ENCODE data around the gene EMILIN1. TPM values are rescaled to one million over a fixed set of nuclear protein-coding genes. Genes with fewer than 3 reads are reported as not detected.
A peak's percentile ranks its signal among the peaks of the same experiment; 100 is the strongest.

Gene EMILIN1
- total RNA-seq, 1 donor from 2014 or later = 1.6 TPM

DNA sequence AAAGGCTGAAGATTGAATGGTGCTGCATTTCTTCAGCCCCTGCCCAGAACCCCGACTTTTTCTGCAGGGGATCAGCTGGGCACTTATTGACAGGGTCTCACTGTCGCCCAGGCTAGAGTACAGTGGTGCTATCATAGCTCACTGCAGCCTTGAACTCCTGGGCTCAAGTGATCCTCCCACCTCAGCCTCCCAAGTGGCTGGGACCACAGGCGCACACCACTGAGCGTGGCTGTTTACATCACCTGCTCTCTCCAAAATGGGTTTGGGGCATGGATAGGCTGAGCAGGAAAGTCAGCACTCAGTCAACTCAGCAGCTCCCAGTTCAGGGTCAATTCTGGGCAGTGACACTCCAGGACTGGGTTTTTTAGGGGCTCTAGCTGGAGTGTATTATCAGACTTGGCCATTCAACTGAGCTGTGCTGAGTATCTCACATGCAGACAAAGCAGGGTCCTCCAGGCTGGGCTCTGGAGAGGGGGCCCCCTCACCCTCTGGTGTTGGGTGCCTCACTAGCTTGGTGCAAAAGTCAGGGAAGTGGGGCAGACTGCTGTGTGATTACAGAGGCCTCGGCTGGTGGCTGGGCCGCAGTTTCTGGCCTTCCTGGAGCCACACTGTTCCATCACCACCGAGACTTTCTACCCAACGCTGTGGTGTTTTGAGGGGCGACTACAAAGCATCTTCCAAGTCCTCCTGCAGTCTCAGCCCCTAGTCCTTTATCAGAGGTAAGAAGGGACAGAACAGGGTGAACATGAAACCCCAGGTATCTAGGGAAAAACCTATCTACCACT lies 49.7 kb downstream of the EMILIN1 start:
- H3K27me3 ChIP-seq (ENCODE audit: control insufficient read depth, insufficient read depth, low read length) = peaks cover 2% of the 10 kb centered on the region
- H3K36me3 ChIP-seq (ENCODE audit: control insufficient read depth, insufficient read depth, low read length) = peaks cover 14% of the 10 kb centered on the region
- TF ChIP-seq, protein P1, sequence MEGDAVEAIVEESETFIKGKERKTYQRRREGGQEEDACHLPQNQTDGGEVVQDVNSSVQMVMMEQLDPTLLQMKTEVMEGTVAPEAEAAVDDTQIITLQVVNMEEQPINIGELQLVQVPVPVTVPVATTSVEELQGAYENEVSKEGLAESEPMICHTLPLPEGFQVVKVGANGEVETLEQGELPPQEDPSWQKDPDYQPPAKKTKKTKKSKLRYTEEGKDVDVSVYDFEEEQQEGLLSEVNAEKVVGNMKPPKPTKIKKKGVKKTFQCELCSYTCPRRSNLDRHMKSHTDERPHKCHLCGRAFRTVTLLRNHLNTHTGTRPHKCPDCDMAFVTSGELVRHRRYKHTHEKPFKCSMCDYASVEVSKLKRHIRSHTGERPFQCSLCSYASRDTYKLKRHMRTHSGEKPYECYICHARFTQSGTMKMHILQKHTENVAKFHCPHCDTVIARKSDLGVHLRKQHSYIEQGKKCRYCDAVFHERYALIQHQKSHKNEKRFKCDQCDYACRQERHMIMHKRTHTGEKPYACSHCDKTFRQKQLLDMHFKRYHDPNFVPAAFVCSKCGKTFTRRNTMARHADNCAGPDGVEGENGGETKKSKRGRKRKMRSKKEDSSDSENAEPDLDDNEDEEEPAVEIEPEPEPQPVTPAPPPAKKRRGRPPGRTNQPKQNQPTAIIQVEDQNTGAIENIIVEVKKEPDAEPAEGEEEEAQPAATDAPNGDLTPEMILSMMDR (IDR thresholded peaks at IDR 0.05; ENCODE audit: insufficient read depth, low read length, severe bottlenecking) = no peak
- FAIRE-seq = no peak
- no peak for DNase-seq (ENCODE audit: low read depth)
- no peak overlapping the region for H3K4me3 ChIP-seq (ENCODE audit: low read depth, low read length)

DNA sequence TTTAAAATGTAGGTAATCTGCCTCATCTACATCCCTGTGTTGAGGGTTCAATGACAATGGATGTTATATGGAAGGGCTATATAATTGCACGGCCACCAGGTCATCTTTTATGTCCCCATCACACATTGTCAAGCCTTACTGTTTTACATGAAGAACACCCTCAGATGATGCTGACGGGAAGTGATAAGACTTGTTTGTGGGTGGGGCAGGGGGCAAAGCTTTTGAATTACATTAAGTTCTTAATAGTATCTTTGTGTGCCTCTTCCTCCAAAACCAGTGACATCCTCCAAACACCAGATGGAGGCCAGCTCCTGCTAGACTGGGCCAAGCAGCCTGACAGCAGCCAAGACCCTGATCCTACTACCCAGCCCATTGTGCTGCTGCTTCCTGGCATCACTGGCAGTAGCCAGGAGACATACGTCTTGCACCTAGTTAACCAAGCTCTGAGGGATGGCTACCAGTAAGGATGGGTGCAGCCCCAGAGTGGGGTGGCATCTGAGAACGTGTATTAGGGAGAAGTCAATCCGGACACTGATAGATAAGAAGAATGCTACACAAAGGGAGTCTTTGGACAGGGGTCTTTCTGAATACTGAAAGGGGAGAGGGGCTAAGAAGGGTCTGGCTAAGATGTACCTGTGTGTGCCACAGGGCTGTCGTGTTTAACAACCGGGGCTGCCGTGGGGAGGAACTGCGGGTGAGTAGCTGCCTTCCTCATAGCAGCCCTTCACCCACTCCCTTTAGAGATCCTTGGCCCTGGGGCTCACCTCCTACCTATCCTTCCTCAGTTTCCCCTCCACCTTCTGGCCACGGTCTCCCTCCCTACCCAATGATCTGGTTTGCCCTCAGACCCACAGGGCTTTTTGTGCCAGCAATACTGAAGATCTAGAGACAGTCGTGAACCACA lies 50.5 kb downstream of the EMILIN1 start:
- no peak for FAIRE-seq

DNA sequence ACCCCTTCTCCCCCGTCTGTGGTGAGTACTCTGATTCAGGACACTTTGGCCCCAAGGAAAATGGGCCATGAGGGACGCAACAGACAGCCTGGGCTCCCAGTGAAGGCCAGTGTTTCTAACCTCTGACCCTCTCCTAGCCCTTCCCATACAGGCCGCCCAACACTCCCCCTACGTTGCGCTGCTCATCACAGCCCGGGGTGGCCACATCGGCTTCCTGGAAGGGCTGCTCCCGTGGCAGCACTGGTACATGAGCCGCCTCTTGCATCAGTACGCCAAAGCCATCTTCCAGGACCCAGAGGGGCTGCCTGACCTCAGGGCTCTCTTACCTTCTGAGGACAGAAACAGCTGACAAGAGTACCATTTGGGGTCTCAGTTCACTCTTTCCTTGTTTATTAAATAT lies 52.0 kb downstream of the EMILIN1 start:
- Histone ChIP-seq H3K4me3 (ENCODE audit: low read depth, low read length) (no peak overlapping the region), H3K36me3 (ENCODE audit: control insufficient read depth, insufficient read depth, low read length) (peaks cover 14% of the 10 kb centered on the region), H3K27me3 (ENCODE audit: control insufficient read depth, insufficient read depth, low read length) (no peaks in the 10 kb centered on the region)
- DNase-seq (ENCODE audit: low read depth) (no peak), FAIRE-seq (no peak)
- TF ChIP-seq, protein P1 (IDR thresholded peaks at IDR 0.05; ENCODE audit: insufficient read depth, low read length, severe bottlenecking) = no peak

More for the DNA sequence above, 50.5 kb downstream of the EMILIN1 start:
- no peak for DNase-seq (ENCODE audit: low read depth)
- no peak overlapping the region for H3K4me3 ChIP-seq (ENCODE audit: low read depth, low read length)
- TF ChIP-seq, protein P1 (IDR thresholded peaks at IDR 0.05; ENCODE audit: insufficient read depth, low read length, severe bottlenecking) = no peak
- H3K27me3 ChIP-seq (ENCODE audit: control insufficient read depth, insufficient read depth, low read length) = no peaks in the 10 kb centered on the region
- H3K36me3 ChIP-seq (ENCODE audit: control insufficient read depth, insufficient read depth, low read length) = peaks cover 14% of the 10 kb centered on the region

DNA sequence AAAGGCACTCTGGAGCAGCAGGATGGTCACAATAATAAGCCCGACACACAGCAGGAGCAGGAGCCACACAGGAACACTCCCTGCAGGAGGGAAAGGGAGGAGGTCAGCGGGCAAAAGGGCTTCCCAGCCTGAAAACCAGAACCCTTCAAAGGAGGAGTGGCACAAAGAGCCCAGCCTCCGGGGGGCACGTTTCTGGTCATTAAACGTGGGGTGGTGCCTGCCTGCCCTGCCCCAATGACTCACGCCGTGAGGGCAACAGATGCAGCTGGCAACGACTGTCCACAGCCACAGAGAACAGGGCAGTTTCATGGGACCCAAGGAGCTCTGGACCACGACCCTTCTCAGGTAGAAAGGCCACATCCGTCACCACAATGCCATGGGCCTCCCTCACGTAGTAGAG lies 53.0 kb downstream of the EMILIN1 start:
- TF ChIP-seq, protein P1 (IDR thresholded peaks at IDR 0.05; ENCODE audit: insufficient read depth, low read length, severe bottlenecking) = no peak
- Histone ChIP-seq H3K4me3 (ENCODE audit: low read depth, low read length) (no peak overlapping the region), H3K36me3 (ENCODE audit: control insufficient read depth, insufficient read depth, low read length) (peaks cover 14% of the 10 kb centered on the region), H3K27me3 (ENCODE audit: control insufficient read depth, insufficient read depth, low read length) (no peaks in the 10 kb centered on the region)
- FAIRE-seq (no peak), DNase-seq (ENCODE audit: low read depth) (no peak)

DNA sequence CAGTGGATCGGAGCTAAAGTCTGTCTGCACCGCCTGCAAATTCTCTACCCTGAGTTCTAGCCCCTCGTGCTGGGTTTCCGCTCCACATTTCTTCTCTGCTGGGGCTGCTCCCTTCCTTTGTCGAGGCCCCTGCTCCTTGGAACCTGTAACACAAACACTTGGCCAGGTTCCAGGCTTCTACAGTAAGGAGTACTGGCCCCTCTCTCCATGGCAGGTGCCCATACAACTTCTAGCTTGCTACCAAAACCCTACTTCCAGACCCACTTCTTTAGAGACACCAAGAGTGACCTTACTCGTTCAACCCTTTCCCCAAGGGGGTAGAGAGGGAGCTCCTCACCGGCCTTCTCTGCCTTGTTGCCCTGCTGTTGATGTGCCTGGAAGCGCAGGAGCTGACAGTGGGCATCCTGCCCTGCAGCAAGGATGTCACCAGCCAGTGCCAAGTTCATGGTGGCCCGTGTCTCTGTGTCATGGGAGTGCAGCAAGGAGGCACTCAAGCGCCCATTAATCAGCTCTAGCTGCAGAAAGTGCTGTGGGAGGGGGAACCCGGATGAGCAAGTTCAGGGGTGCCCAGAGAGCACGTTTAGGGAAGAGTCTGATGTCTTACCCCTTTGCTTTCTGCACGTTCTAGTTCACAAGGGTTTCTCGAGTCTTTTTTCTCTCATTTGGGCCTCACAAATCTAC lies 54.9 kb downstream of the EMILIN1 start:
- TF ChIP-seq, protein P1 (IDR thresholded peaks at IDR 0.05; ENCODE audit: insufficient read depth, low read length, severe bottlenecking) = no peak
- no peak for DNase-seq (ENCODE audit: low read depth)
- no peak for FAIRE-seq
- H3K4me3 ChIP-seq (ENCODE audit: low read depth, low read length) = peak overlapping the region; percentile 88
- peaks cover 14% of the 10 kb centered on the region for H3K36me3 ChIP-seq (ENCODE audit: control insufficient read depth, insufficient read depth, low read length)
- H3K27me3 ChIP-seq (ENCODE audit: control insufficient read depth, insufficient read depth, low read length) = peaks cover 2% of the 10 kb centered on the region
